Mesothelial cell of epicardium (in vitro differentiated cells): ENCODE data around the gene VPS39. TPM values are rescaled to one million over a fixed set of nuclear protein-coding genes. Genes with fewer than 3 reads are reported as not detected.

ENCODE experiments used
- DNase-seq, 2 experiments: peaks; one replicate each; pipeline ENCODE4 v3.0.0; 2021; ENCODE audit warnings: low spot score in 2 of 2; ENCODE audit not compliant: unreplicated experiment in 2 of 2
- H3K27ac Mint-ChIP-seq: 2 replicates; pipeline ENCODE4 v1.8.0; 2021; ENCODE audit warnings: mixed read lengths
- H3K27me3 Mint-ChIP-seq: 2 replicates; pipeline ENCODE4 v1.8.0; 2021; ENCODE audit warnings: low read depth, mixed read lengths
- H3K36me3 Mint-ChIP-seq: 2 replicates; pipeline ENCODE4 v1.8.0; 2021; ENCODE audit warnings: mixed read lengths
- H3K4me1 Mint-ChIP-seq: 2 replicates; pipeline ENCODE4 v1.8.0; 2021; ENCODE audit warnings: mixed read lengths
- H3K4me3 Mint-ChIP-seq: 2 replicates; pipeline ENCODE4 v1.8.0; 2021; ENCODE audit warnings: mild to moderate bottlenecking, moderate library complexity, mixed read lengths
- H3K9me3 Mint-ChIP-seq: 2 replicates; pipeline ENCODE4 v1.8.0; 2021; ENCODE audit warnings: mixed read lengths
- CTCF ChIP-seq: fragments of 200-600 bp; sonication (generic); IDR thresholded peaks from one replicate; pipeline ENCODE4 v1.5.0; 2021; ENCODE audit warnings: antibody characterized with exemption; ENCODE audit not compliant: unreplicated experiment
- total RNA-seq: library from RNA; stranded (reverse); gene quantifications from 3 replicates; pipeline ENCODE4 v1.2.1, GENCODE V29; 2021

The VPS39 gene
- total RNA-seq, 1 donor from 2014 or later: 86.2 TPM

- H3K4me3 Mint-ChIP-seq: no peak overlapping the region
- peaks cover 57% of the 10 kb centered on the region for H3K27me3 Mint-ChIP-seq
- TF ChIP-seq CTCF: peak; percentile 13
- peaks cover 2% of the 10 kb centered on the region for H3K9me3 Mint-ChIP-seq
- H3K36me3 Mint-ChIP-seq: no peaks in the 10 kb centered on the region
- DNase-seq: no peak
- no peak overlapping the region for H3K27ac Mint-ChIP-seq
- peaks cover 5% of the 10 kb centered on the region for H3K4me1 Mint-ChIP-seq
These were observed 74.1 kb downstream of the VPS39 start for GRCh38 chr15:42133886-42134502.

GRCh38 chr15:42133356-42133755 is 74.7 kb downstream of the VPS39 start:
- Mint-ChIP-seq H3K4me3 (no peak overlapping the region), H3K4me1 (peaks cover 5% of the 10 kb centered on the region), H3K36me3 (no peaks in the 10 kb centered on the region), H3K27ac (no peak overlapping the region), H3K9me3 (no peaks in the 10 kb centered on the region), H3K27me3 (peaks cover 57% of the 10 kb centered on the region)
- no peak for DNase-seq
- no peak for TF ChIP-seq CTCF

- H3K9me3 Mint-ChIP-seq: no peaks in the 10 kb centered on the region
- H3K4me3 Mint-ChIP-seq: no peak overlapping the region
- no peak for TF ChIP-seq CTCF
- no peak for DNase-seq
- no peak overlapping the region for H3K27ac Mint-ChIP-seq
- H3K36me3 Mint-ChIP-seq: no peaks in the 10 kb centered on the region
- H3K27me3 Mint-ChIP-seq: peaks cover 67% of the 10 kb centered on the region
- H3K4me1 Mint-ChIP-seq: peaks cover 5% of the 10 kb centered on the region
These were observed 76.0 kb downstream of the VPS39 start for GRCh38 chr15:42131826-42132806.

- Mint-ChIP-seq H3K4me3 (no peak overlapping the region), H3K9me3 (no peaks in the 10 kb centered on the region), H3K27ac (no peak overlapping the region), H3K4me1 (peaks cover 5% of the 10 kb centered on the region), H3K36me3 (no peaks in the 10 kb centered on the region), H3K27me3 (peaks cover 59% of the 10 kb centered on the region)
- no peak for DNase-seq
- no peak for TF ChIP-seq CTCF
These were observed 77.1 kb downstream of the VPS39 start for GRCh38 chr15:42131006-42131405.

- TF ChIP-seq CTCF: no peak
- DNase-seq: no peak
- Mint-ChIP-seq H3K27me3 (peaks cover 60% of the 10 kb centered on the region), H3K27ac (no peak overlapping the region), H3K9me3 (no peaks in the 10 kb centered on the region), H3K36me3 (no peaks in the 10 kb centered on the region), H3K4me3 (no peak overlapping the region), H3K4me1 (peaks cover 5% of the 10 kb centered on the region)
These were observed 77.7 kb downstream of the VPS39 start for GRCh38 chr15:42130246-42130986.
